Measurements from ENCODE around the gene ZBTB9. TPM values are rescaled to one million over a fixed set of nuclear protein-coding genes. Genes with fewer than 3 reads are reported as not detected.

The ZBTB9 gene
- polyA plus RNA-seq, 4 donors = 14.1 to 16.9 (median 14.6) TPM

Other genes with a start within 250 kb of the ZBTB9 start
- 10 to 100 TPM; 25.3 to 31.0 (median 27.6) TPM for gene HSD17B8, start 249.9 kb upstream of the ZBTB9 start, polyA plus RNA-seq (ENCODE audit: insufficient read length in 4 of 4)
- gene RING1, start 246.1 kb upstream of the ZBTB9 start, polyA plus RNA-seq (ENCODE audit: insufficient read length in 4 of 4) = 10 to 100 TPM; 51.7 to 73.1 (median 66.6) TPM
- gene VPS52, start 182.7 kb upstream of the ZBTB9 start, polyA plus RNA-seq (ENCODE audit: insufficient read length in 4 of 4) = 10 to 100 TPM; 59.5 to 98.7 (median 77.5) TPM
- gene RPS18, start 182.5 kb upstream of the ZBTB9 start, polyA plus RNA-seq (ENCODE audit: insufficient read length in 4 of 4) = 1,000 to 10,000 TPM; 2,825 to 3,624 (median 3,323) TPM
- 1 to 10 TPM; 4.1 to 5.2 (median 4.9) TPM for gene B3GALT4, start 177.5 kb upstream of the ZBTB9 start, polyA plus RNA-seq (ENCODE audit: insufficient read length in 4 of 4)
- gene WDR46, start 165.3 kb upstream of the ZBTB9 start, polyA plus RNA-seq (ENCODE audit: insufficient read length in 4 of 4) = 10 to 100 TPM; 58.6 to 81.8 (median 73.0) TPM
- 10 to 100 TPM; 73.3 to 86.9 (median 74.2) TPM for gene PFDN6, start 165.0 kb upstream of the ZBTB9 start, polyA plus RNA-seq (ENCODE audit: insufficient read length in 4 of 4)
- 100 to 1,000 TPM in 2 of 4 donors, 10 to 100 TPM in 2; 93.2 to 150 (median 113) TPM for gene RGL2, start 155.6 kb upstream of the ZBTB9 start, polyA plus RNA-seq (ENCODE audit: insufficient read length in 4 of 4)
- 10 to 100 TPM; 29.8 to 53.6 (median 40.3) TPM for gene TAPBP, start 140.5 kb upstream of the ZBTB9 start, polyA plus RNA-seq (ENCODE audit: insufficient read length in 4 of 4)
- gene ZBTB22, start 136.8 kb upstream of the ZBTB9 start, polyA plus RNA-seq (ENCODE audit: insufficient read length in 4 of 4) = 10 to 100 TPM; 21.5 to 30.4 (median 27.2) TPM
- 10 to 100 TPM; 50.6 to 59.5 (median 54.8) TPM for gene DAXX, start 131.6 kb upstream of the ZBTB9 start, polyA plus RNA-seq (ENCODE audit: insufficient read length in 4 of 4)
- 10 to 100 TPM; 35.9 to 49.1 (median 43.3) TPM for gene KIFC1, start 62.8 kb upstream of the ZBTB9 start, polyA plus RNA-seq (ENCODE audit: insufficient read length in 4 of 4)
- 10 to 100 TPM; 59.1 to 87.0 (median 75.9) TPM for gene PHF1, start 43.6 kb upstream of the ZBTB9 start, polyA plus RNA-seq (ENCODE audit: insufficient read length in 4 of 4)
- 100 to 1,000 TPM; 218 to 288 (median 238) TPM for gene CUTA, start 36.5 kb upstream of the ZBTB9 start, polyA plus RNA-seq (ENCODE audit: insufficient read length in 4 of 4)
- gene SYNGAP1, start 34.5 kb upstream of the ZBTB9 start, polyA plus RNA-seq (ENCODE audit: insufficient read length in 4 of 4) = 10 to 100 TPM; 18.2 to 50.2 (median 37.3) TPM
- 10 to 100 TPM; 20.2 to 28.4 (median 23.2) TPM for gene BAK1, start 125.7 kb downstream of the ZBTB9 start, polyA plus RNA-seq (ENCODE audit: insufficient read length in 4 of 4)
- 10 to 100 TPM in 1 of 4 donors, 1 to 10 TPM in 3; 7.9 to 10.4 (median 8.4) TPM for gene ITPR3, start 166.7 kb downstream of the ZBTB9 start, polyA plus RNA-seq (ENCODE audit: insufficient read length in 4 of 4)